Spleen (tissue), 11 donors: Measurements from ENCODE around the gene PFDN6. TPM values are rescaled to one million over a fixed set of nuclear protein-coding genes. Genes with fewer than 3 reads are reported as not detected.

Source experiments
- DNase-seq: peaks from one replicate; pipeline ENCODE4 v3.0.0-alpha.2; 2020
- H3K27ac ChIP-seq, 8 donors: fragments of 200-600 bp; sonication (generic) in 7 of 8; 1 replicate in 4 of 8; 2 replicates in 4 of 8; pipeline versions ENCODE4 v1.5.0 to v1.8.0; 2016 to 2021; ENCODE audit warnings: inconsistent platforms in 4 of 8, mild to moderate bottlenecking in 4 of 8, moderate library complexity in 1 of 8
- H3K27me3 ChIP-seq, 7 donors: fragments of 200-600 bp; sonication (generic) in 6 of 7; replicated peaks in 1 of 7; 1 replicate in 4 of 7; 2 replicates in 3 of 7; pipeline versions ENCODE4 v1.5.0 to v1.8.0; 2016 to 2021; ENCODE audit warnings: inconsistent platforms in 3 of 7, mild to moderate bottlenecking in 1 of 7
- H3K36me3 ChIP-seq, 6 donors: fragments of 200-600 bp; sonication (generic) in 5 of 6; 1 replicate in 4 of 6; 2 replicates in 2 of 6; pipeline versions ENCODE4 v1.5.0 to v1.8.0; 2016 to 2021; ENCODE audit warnings: inconsistent platforms in 2 of 6
- H3K4me1 ChIP-seq, 6 donors: fragments of 200-600 bp; sonication (generic) in 5 of 6; 1 replicate in 3 of 6; 2 replicates in 3 of 6; pipeline versions ENCODE4 v1.5.0 to v1.8.0; 2016 to 2021; ENCODE audit warnings: inconsistent platforms in 3 of 6
- H3K4me3 ChIP-seq, 8 donors: fragments of 200-600 bp; sonication (generic) in 7 of 8; 1 replicate in 4 of 8; 2 replicates in 4 of 8; pipeline versions ENCODE4 v1.5.0 to v1.8.0; 2016 to 2021; ENCODE audit warnings: inconsistent platforms in 4 of 8, mild to moderate bottlenecking in 4 of 8, moderate library complexity in 2 of 8
- H3K9me3 ChIP-seq, 8 donors: fragments of 200-600 bp; sonication (generic) in 7 of 8; 1 replicate in 4 of 8; 2 replicates in 4 of 8; pipeline versions ENCODE4 v1.5.0 to v1.8.0; 2016 to 2021; ENCODE audit warnings: inconsistent platforms in 4 of 8
- CTCF ChIP-seq, 11 experiments: fragments of 200-600 bp in 7 of 11; fragments of 450-650 bp in 4 of 11; sonication (generic) in 4 of 11; IDR thresholded peaks in 8 of 11; conservative IDR thresholded peaks in 3 of 11; 1 replicate in 7 of 11; 2 replicates in 4 of 11; pipeline versions ENCODE4 v1.4.0 to v1.8.0; 2016 to 2021; ENCODE audit warnings: antibody characterized with exemption in 11 of 11, inconsistent platforms in 4 of 11, mild to moderate bottlenecking in 1 of 11
- POLR2A ChIP-seq, 3 donors: fragments of 450-650 bp; IDR thresholded peaks; one replicate each; pipeline ENCODE4 v1.5.1; 2017; ENCODE audit warnings: antibody characterized with exemption in 3 of 3, mild to moderate bottlenecking in 1 of 3
- POLR2AphosphoS5 ChIP-seq, 3 donors: sonication (generic); formaldehyde crosslinking; IDR thresholded peaks; one replicate each; pipeline ENCODE4 v1.5.1; 2017; ENCODE audit warnings: antibody characterized with exemption in 3 of 3
- WGBS, 5 donors: extraction: QIAGEN DNeasy Blood & Tissue Kit in 3 of 5; methylation state at CpG; one replicate each; pipeline versions ENCODE4 v1.1.5 to v1.1.7; 2013 to 2018; 5-methylcytosine and 5-hydroxymethylcytosine counted together
- intact Hi-C: fragments of 100-400 bp; cut with DNase I; formaldehyde crosslinking; loops from one replicate; pipeline ENCODE4 v1.15.0; 2023; ENCODE audit warnings: low total_unique reads
- polyA plus RNA-seq, 3 donors: library from polyadenylated mRNA; stranded (reverse); fragments of 200-250 nt; gene quantifications; one replicate each; pipeline ENCODE4 v1.2.1, GENCODE V29; 2013
- total RNA-seq, 7 donors: library from RNA; depleted of rRNA in 3 of 7; stranded (reverse); fragments of >200 nt in 3 of 7; fragmentation: NEBNext Ultra II Directional in 4 of 7; extraction: Animal tissue kit (Norgen Biotek cat#: 25700) in 4 of 7; gene quantifications; one replicate each; pipeline versions ENCODE4 v1.1.0 to v1.2.1, GENCODE V29; 2016 to 2021
- donor health status: healthy with polysubstance abuse.
- donor health status: DM: no; HTN: no; CAD: no; lungs with moderate emphysema.
- donor health status: DM: no; HTN: no; CAD: no.
- donor health status: Bipolar disorder and iron deficiency.
- donor health status: healthy.
- donor health status: DM: no; HTN: no; CAD: no.
- donor health status: DM: yes; HTN: yes; CAD: no.

Gene PFDN6
- total and polyA plus RNA-seq, 10 donors: 11.3 to 169 (median 32.7) TPM

- H3K4me3 ChIP-seq: peak overlapping the region; percentile 66 to 88 (median 84)
- no peaks in the 10 kb centered on the region for H3K9me3 ChIP-seq
- whole genome bisulfite sequencing, 5 donors: 7 to 15% (median 9%) methylated on average over 7 to 16 of the region's 16 CpGs
- TF ChIP-seq CTCF (IDR thresholded peaks at IDR 0.05 in 8 of 11, conservative IDR thresholded peaks at IDR 0.05 in 3 of 11) (no peak), POLR2A (IDR thresholded peaks at IDR 0.05) (no peak), POLR2AphosphoS5 (IDR thresholded peaks at IDR 0.05) (no peak)
- H3K4me1 ChIP-seq: peaks cover 10 to 81% (median 53%) of the 10 kb centered on the region in 6 donors
- H3K36me3 ChIP-seq: peaks cover 0 to 73% (median 58%) of the 10 kb centered on the region in 6 donors
- peak overlapping the region; percentile 94 to 99 (median 98) for H3K27ac ChIP-seq
- intact Hi-C loops: no loop called here
- H3K27me3 ChIP-seq: no peaks in the 10 kb centered on the region
- peak; percentile 87 for DNase-seq
Measured at GRCh38 chr6:33297406-33297955, 8.1 kb downstream of the PFDN6 start.

GRCh38 chr6:33297956-33298772, 8.8 kb downstream of the PFDN6 start:
- H3K36me3 ChIP-seq: peaks cover 0 to 73% (median 58%) of the 10 kb centered on the region in 6 donors
- WGBS, 5 donors: 1% methylated on average over 37 to 42 of the region's 42 CpGs
- peak; percentile 90 for DNase-seq
- TF ChIP-seq POLR2AphosphoS5 (IDR thresholded peaks at IDR 0.05) (peak; percentile 61 to 78 (median 72)), POLR2A (IDR thresholded peaks at IDR 0.05) (peak in 1 of 3 donors; percentile 46), CTCF (IDR thresholded peaks at IDR 0.05 in 8 of 11, conservative IDR thresholded peaks at IDR 0.05 in 3 of 11) (peak in 3 of 11 experiments; percentile 7 to 34 (median 10))
- no peaks in the 10 kb centered on the region for H3K9me3 ChIP-seq
- no peaks in the 10 kb centered on the region for H3K27me3 ChIP-seq
- intact Hi-C loops: no loop called here
- H3K27ac ChIP-seq: peak overlapping the region; percentile 94 to 99 (median 98)
- H3K4me1 ChIP-seq: peaks cover 10 to 86% (median 53%) of the 10 kb centered on the region in 6 donors
- peak overlapping the region; percentile 66 to 88 (median 84) for H3K4me3 ChIP-seq

- Histone ChIP-seq H3K4me3 (peak within 1 kb of the TSS; percentile 66 to 88 (median 84)), H3K9me3 (no peaks in the 10 kb centered on the region), H3K27me3 (no peaks in the 10 kb centered on the region), H3K27ac (peak within 1 kb of the TSS; percentile 94 to 99 (median 98)), H3K4me1 (peaks cover 10 to 87% (median 55%) of the 10 kb centered on the region in 6 donors), H3K36me3 (peaks cover 0 to 73% (median 58%) of the 10 kb centered on the region in 6 donors)
- 0 to 3% (median 1%) methylated on average over 30 to 34 of the region's 34 CpGs for WGBS, 5 donors
- no peak for TF ChIP-seq POLR2A (IDR thresholded peaks at IDR 0.05)
- TF ChIP-seq POLR2AphosphoS5 (IDR thresholded peaks at IDR 0.05): peak in 1 of 3 donors; percentile 47
- intact Hi-C loops: no loop called here
- peak; percentile 98 for DNase-seq
Measured at GRCh38 chr6:33298773-33299236, 9.4 kb downstream of the PFDN6 start, which contains the start of gene RGL2. Gene RGL2, minus strand, starts transcription at chr6:33298942. Its CDS starts 332 bp downstream, at chr6:33298610.

- Histone ChIP-seq H3K9me3 (no peaks in the 10 kb centered on the region), H3K27ac (peak overlapping the region; percentile 94 to 99 (median 98)), H3K36me3 (peaks cover 0 to 73% (median 58%) of the 10 kb centered on the region in 6 donors), H3K4me3 (peak overlapping the region; percentile 66 to 88 (median 84)), H3K4me1 (peaks cover 10 to 90% (median 59%) of the 10 kb centered on the region in 6 donors), H3K27me3 (no peaks in the 10 kb centered on the region)
- TF ChIP-seq POLR2AphosphoS5 (IDR thresholded peaks at IDR 0.05) (peak; percentile 96 to 97 (median 97)), POLR2A (IDR thresholded peaks at IDR 0.05) (peak in 2 of 3 donors; percentile 12 to 60), CTCF (IDR thresholded peaks at IDR 0.05 in 8 of 11, conservative IDR thresholded peaks at IDR 0.05 in 3 of 11) (peak; percentile 60 to 90 (median 81))
- peak; percentile 97 for DNase-seq
- WGBS, 5 donors: 0 to 1% (median 0%) methylated on average over 43 to 54 of the region's 54 CpGs
- intact Hi-C loops: no loop called here
Measured at GRCh38 chr6:33299237-33299944, 10.0 kb downstream of the PFDN6 start.
